ENCODE data around the gene ERFL. TPM values are rescaled to one million over a fixed set of nuclear protein-coding genes. Genes with fewer than 3 reads are reported as not detected.

ERFL gene
- total RNA-seq, 1 experiment from 2014 or later = 0.79 TPM

GRCh38 chr19:41923045-41923788 is 5.0 kb downstream of the ERFL start:
- Histone ChIP-seq H3K4me3 (replicated peaks in 1 of 2; ENCODE audit: low read depth in 1 of 2, low read length in 2 of 2) (no peak overlapping the region), H3K9ac (ENCODE audit: low read length) (no peak overlapping the region), H3K4me2 (ENCODE audit: low read length) (no peak overlapping the region), H3K9me2 (ENCODE audit: insufficient read depth) (no peaks in the 10 kb centered on the region), H3K36me3 (ENCODE audit: control insufficient read depth in 1 of 2, insufficient read depth in 2 of 2, low read length in 2 of 2) (no peaks in the 10 kb centered on the region), H3K27ac (ENCODE audit: low read depth, low read length) (no peak overlapping the region), H3K27me3 (ENCODE audit: insufficient read depth, low read length) (no peaks in the 10 kb centered on the region), H2AFZ (ENCODE audit: low read depth, low read length, poor library complexity, severe bottlenecking) (no peak overlapping the region), H3K4me1 (ENCODE audit: control insufficient read depth in 1 of 2, insufficient read depth in 2 of 2, low read length in 2 of 2) (peaks cover 4 to 5% of the 10 kb centered on the region in 2 experiments; a peak in 3 of 4 replicates), H4K20me1 (ENCODE audit: insufficient read depth) (no peaks in the 10 kb centered on the region), H3K79me2 (ENCODE audit: insufficient read depth, low read length) (no peaks in the 10 kb centered on the region), H3K9me3 (ENCODE audit: control insufficient read depth in 1 of 2, insufficient read depth in 1 of 2, low read depth in 1 of 2, low read length in 2 of 2) (no peaks in the 10 kb centered on the region)
- DNase-seq (ENCODE audit: low read depth, low spot score) (no peak), ATAC-seq (no peak)
- RAD21 ChIA-PET (ENCODE audit: low non-redundant PET in 1 of 2, low total read pairs in 2 of 2, uncharacterized antibody in 2 of 2, unreplicated experiment in 2 of 2) = no interaction called here
- POLR2A ChIA-PET = interaction anchor here (0.8 kb wide), 1 partner anchor 11 kb away, joined by 4 read pairs; no protein-coding TSS in a partner anchor
- intact Hi-C loops (cut with micrococcal nuclease) = no loop called here
- BruUV-seq (replicated peaks) = no TSS peak
- TF ChIP-seq RAD21 (IDR thresholded peaks at IDR 0.05; ENCODE audit: low read depth) (no peak), ATF3 (IDR thresholded peaks at IDR 0.05) (no peak), SRF (IDR thresholded peaks at IDR 0.05; ENCODE audit: low read depth) (no peak), CTCF (IDR thresholded peaks at IDR 0.05 in 2 of 3, conservative IDR thresholded peaks at IDR 0.05 in 1 of 3; ENCODE audit: borderline replicate concordance in 1 of 3, insufficient read depth in 1 of 3, low read depth in 2 of 3, low read length in 2 of 3) (no peak), POLR2A (IDR thresholded peaks at IDR 0.05; ENCODE audit: borderline replicate concordance, extremely low read depth, insufficient read depth, insufficient read length) (no peak), YY1 (IDR thresholded peaks at IDR 0.05; ENCODE audit: extremely low read depth, insufficient replicate concordance, low read depth, low read length) (no peak), CEBPB (IDR thresholded peaks at IDR 0.05; ENCODE audit: low read depth) (no peak), EZH2phosphoT487 (IDR thresholded peaks at IDR 0.05; ENCODE audit: borderline replicate concordance) (no peak), EGR1 (IDR thresholded peaks at IDR 0.05; ENCODE audit: low read depth) (no peak), TCF7L2 (IDR thresholded peaks at IDR 0.05; ENCODE audit: borderline replicate concordance, extremely low read depth, insufficient read depth, insufficient read length) (no peak), ZFX (IDR thresholded peaks at IDR 0.05) (no peak), SP1 (IDR thresholded peaks at IDR 0.05; ENCODE audit: low read depth) (no peak), MAX (IDR thresholded peaks at IDR 0.05) (no peak), ZNF274 (IDR thresholded peaks at IDR 0.05; ENCODE audit: low read depth, low read length) (no peak), JUND (IDR thresholded peaks at IDR 0.05) (no peak), REST (IDR thresholded peaks at IDR 0.05; ENCODE audit: low read depth) (no peak), CBX3 (IDR thresholded peaks at IDR 0.05; ENCODE audit: low read depth) (no peak), SIN3A (IDR thresholded peaks at IDR 0.05; ENCODE audit: low read depth) (no peak), FOSL1 (IDR thresholded peaks at IDR 0.05; ENCODE audit: low read depth) (no peak)
- CTCF ChIA-PET = no interaction called here

Data from HCT116 (cell line).